Endodermal cell (in vitro differentiated cells): Measurements from ENCODE around the gene MYO5A. TPM values are rescaled to one million over a fixed set of nuclear protein-coding genes. Genes with fewer than 3 reads are reported as not detected.

Experiments
- DNase-seq: peaks from one replicate; pipeline ENCODE4 v3.0.0-alpha.2; 2017
- H3K27ac ChIP-seq: 2 replicates; pipeline ENCODE4 v1.5.1; 2013; ENCODE audit warnings: mild to moderate bottlenecking, low read depth, low read length, moderate library complexity
- H3K27me3 ChIP-seq: 2 replicates; pipeline ENCODE4 v1.6.1; 2013; ENCODE audit warnings: mild to moderate bottlenecking, low read length, moderate library complexity; ENCODE audit not compliant: insufficient read depth, control insufficient read depth, poor library complexity, severe bottlenecking
- H3K36me3 ChIP-seq: 2 replicates; pipeline ENCODE4 v1.7.0; 2013; ENCODE audit warnings: mild to moderate bottlenecking, low read length, moderate library complexity; ENCODE audit not compliant: control insufficient read depth, insufficient read depth
- H3K4me1 ChIP-seq: one replicate; pipeline ENCODE4 v1.7.0; 2013; ENCODE audit warnings: low read length; ENCODE audit not compliant: control insufficient read depth, insufficient read depth
- H3K4me3 ChIP-seq: 2 replicates; pipeline ENCODE4 v1.5.1; 2013; ENCODE audit warnings: mild to moderate bottlenecking, low read length, moderate library complexity
- H3K9ac ChIP-seq: 2 replicates; pipeline ENCODE4 v1.6.1; 2013; ENCODE audit warnings: mild to moderate bottlenecking, low read length, moderate library complexity; ENCODE audit not compliant: poor library complexity, severe bottlenecking; ENCODE audit errors: extremely low read depth
- H3K9me3 ChIP-seq: 2 replicates; pipeline ENCODE4 v1.6.1; 2013; ENCODE audit warnings: mild to moderate bottlenecking, low read length, moderate library complexity; ENCODE audit not compliant: control insufficient read depth
- H3K27ac Mint-ChIP-seq: 2 replicates; pipeline ENCODE4 v1.8.0; 2020; ENCODE audit warnings: mixed read lengths
- H3K27me3 Mint-ChIP-seq: 2 replicates; pipeline ENCODE4 v1.8.0; 2021; ENCODE audit warnings: mild to moderate bottlenecking, mixed read lengths; ENCODE audit not compliant: insufficient read depth
- H3K36me3 Mint-ChIP-seq: 2 replicates; pipeline ENCODE4 v1.8.0; 2020; ENCODE audit warnings: low read depth, mixed read lengths
- H3K4me1 Mint-ChIP-seq: 2 replicates; pipeline ENCODE4 v1.8.0; 2020; ENCODE audit warnings: mixed read lengths
- H3K4me3 Mint-ChIP-seq: 2 replicates; pipeline ENCODE4 v1.8.0; 2020; ENCODE audit warnings: mild to moderate bottlenecking, moderate library complexity, mixed read lengths
- H3K9me3 Mint-ChIP-seq: 2 replicates; pipeline ENCODE4 v1.8.0; 2020; ENCODE audit warnings: mild to moderate bottlenecking, mixed read lengths
- CTCF ChIP-seq: fragments of 200-600 bp; sonication (generic); conservative IDR thresholded peaks from 2 replicates; pipeline ENCODE4 v1.5.0; 2021; ENCODE audit warnings: antibody characterized with exemption, mild to moderate bottlenecking
- WGBS, 2 experiments: methylation state at CpG; one replicate each; pipeline versions ENCODE4 v1.1.5 to v1.1.7; 2013; ENCODE audit warnings: missing lambda C conversion rate in 2 of 2, mixed read lengths in 1 of 2; ENCODE audit not compliant: insufficient coverage in 1 of 2, insufficient read length in 1 of 2; 5-methylcytosine and 5-hydroxymethylcytosine counted together
- total RNA-seq, 2 donors: library from RNA; stranded (reverse); fragmentation: NEBNext Ultra II Directional in 1 of 2; extraction: Animal tissue kit (Norgen Biotek cat#: 25700) in 1 of 2; gene quantifications; 2 replicates in 1 of 2; 3 replicates in 1 of 2; pipeline ENCODE4 v1.2.1, GENCODE V29; 2021

MYO5A gene
- total RNA-seq, 2 donors from 2014 or later: 10.0 to 13.1 TPM

GRCh38 chr15:52527911-52528563 lies 643 bp downstream of the MYO5A start:
- peaks cover 15% of the 10 kb centered on the region for H3K4me1 Mint-ChIP-seq
- peak overlapping the region; percentile 82 for H3K4me3 ChIP-seq
- H3K36me3 Mint-ChIP-seq: no peaks in the 10 kb centered on the region
- H3K27me3 ChIP-seq: peaks cover 57% of the 10 kb centered on the region
- no peaks in the 10 kb centered on the region for H3K36me3 ChIP-seq
- no peak overlapping the region for H3K27ac ChIP-seq
- peak overlapping the region; percentile 30 for H3K9ac ChIP-seq
- H3K4me1 ChIP-seq: no peaks in the 10 kb centered on the region
- no peaks in the 10 kb centered on the region for H3K9me3 Mint-ChIP-seq
- no peaks in the 10 kb centered on the region for H3K9me3 ChIP-seq
- no peak for TF ChIP-seq CTCF
- H3K27ac Mint-ChIP-seq: peak overlapping the region; percentile 78
- 1 to 4% methylated on average over 25 to 32 of the region's 32 CpGs for WGBS, 2 experiments
- peak overlapping the region; percentile 80 for H3K4me3 Mint-ChIP-seq
- no peak for DNase-seq
- H3K27me3 Mint-ChIP-seq: peaks cover 56% of the 10 kb centered on the region

GRCh38 chr15:52527196-52527910 lies 1.3 kb downstream of the MYO5A start:
- TF ChIP-seq CTCF: no peak
- Histone ChIP-seq H3K27me3 (peaks cover 50% of the 10 kb centered on the region), H3K36me3 (no peaks in the 10 kb centered on the region), H3K9me3 (no peaks in the 10 kb centered on the region), H3K9ac (no peak overlapping the region), H3K4me3 (peak overlapping the region; percentile 82), H3K4me1 (no peaks in the 10 kb centered on the region), H3K27ac (no peak overlapping the region)
- Mint-ChIP-seq H3K9me3 (no peaks in the 10 kb centered on the region), H3K4me3 (peak overlapping the region; percentile 80), H3K27ac (no peak overlapping the region), H3K36me3 (no peaks in the 10 kb centered on the region), H3K4me1 (peaks cover 15% of the 10 kb centered on the region), H3K27me3 (peaks cover 51% of the 10 kb centered on the region)
- no peak for DNase-seq
- WGBS, 2 experiments: 83 to 95% methylated on average over 6 to 7 of the region's 7 CpGs

GRCh38 chr15:52524223-52525136 lies 4.2 kb downstream of the MYO5A start:
- no peak overlapping the region for H3K4me3 ChIP-seq
- WGBS, 2 experiments: 88 to 89% methylated on average over 2 to 3 of the region's 4 CpGs
- no peaks in the 10 kb centered on the region for H3K9me3 Mint-ChIP-seq
- H3K4me1 Mint-ChIP-seq: peaks cover 9% of the 10 kb centered on the region
- no peaks in the 10 kb centered on the region for H3K9me3 ChIP-seq
- H3K36me3 ChIP-seq: no peaks in the 10 kb centered on the region
- H3K27ac ChIP-seq: no peak overlapping the region
- H3K4me1 ChIP-seq: no peaks in the 10 kb centered on the region
- H3K27ac Mint-ChIP-seq: no peak overlapping the region
- no peak for TF ChIP-seq CTCF
- no peak overlapping the region for H3K4me3 Mint-ChIP-seq
- peaks cover 22% of the 10 kb centered on the region for H3K27me3 Mint-ChIP-seq
- H3K36me3 Mint-ChIP-seq: no peaks in the 10 kb centered on the region
- DNase-seq: no peak
- H3K27me3 ChIP-seq: peaks cover 21% of the 10 kb centered on the region
- no peak overlapping the region for H3K9ac ChIP-seq
